Stimulated activated CD8-positive, alpha-beta memory T cell treated with anti-CD3 and anti-CD28 coated beads, Interleukin-12 subunit alpha, Interleukin-12 subunit beta, amount 100 ng/mL, for 24 hours (primary cell): ENCODE data around the gene SLC35A5.
"Not testable (repeated sequence)": the region's sequence is repeated elsewhere in the genome, so short reads cannot be mapped to it uniquely, and the experiment has no call there.

Experiments used
- DNase-seq: peaks from one replicate; pipeline ENCODE4 v3.0.0-alpha.2; 2020; ENCODE audit errors: extremely low read depth

The SLC35A5 gene, protein sequence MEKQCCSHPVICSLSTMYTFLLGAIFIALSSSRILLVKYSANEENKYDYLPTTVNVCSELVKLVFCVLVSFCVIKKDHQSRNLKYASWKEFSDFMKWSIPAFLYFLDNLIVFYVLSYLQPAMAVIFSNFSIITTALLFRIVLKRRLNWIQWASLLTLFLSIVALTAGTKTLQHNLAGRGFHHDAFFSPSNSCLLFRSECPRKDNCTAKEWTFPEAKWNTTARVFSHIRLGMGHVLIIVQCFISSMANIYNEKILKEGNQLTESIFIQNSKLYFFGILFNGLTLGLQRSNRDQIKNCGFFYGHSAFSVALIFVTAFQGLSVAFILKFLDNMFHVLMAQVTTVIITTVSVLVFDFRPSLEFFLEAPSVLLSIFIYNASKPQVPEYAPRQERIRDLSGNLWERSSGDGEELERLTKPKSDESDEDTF

DNA sequence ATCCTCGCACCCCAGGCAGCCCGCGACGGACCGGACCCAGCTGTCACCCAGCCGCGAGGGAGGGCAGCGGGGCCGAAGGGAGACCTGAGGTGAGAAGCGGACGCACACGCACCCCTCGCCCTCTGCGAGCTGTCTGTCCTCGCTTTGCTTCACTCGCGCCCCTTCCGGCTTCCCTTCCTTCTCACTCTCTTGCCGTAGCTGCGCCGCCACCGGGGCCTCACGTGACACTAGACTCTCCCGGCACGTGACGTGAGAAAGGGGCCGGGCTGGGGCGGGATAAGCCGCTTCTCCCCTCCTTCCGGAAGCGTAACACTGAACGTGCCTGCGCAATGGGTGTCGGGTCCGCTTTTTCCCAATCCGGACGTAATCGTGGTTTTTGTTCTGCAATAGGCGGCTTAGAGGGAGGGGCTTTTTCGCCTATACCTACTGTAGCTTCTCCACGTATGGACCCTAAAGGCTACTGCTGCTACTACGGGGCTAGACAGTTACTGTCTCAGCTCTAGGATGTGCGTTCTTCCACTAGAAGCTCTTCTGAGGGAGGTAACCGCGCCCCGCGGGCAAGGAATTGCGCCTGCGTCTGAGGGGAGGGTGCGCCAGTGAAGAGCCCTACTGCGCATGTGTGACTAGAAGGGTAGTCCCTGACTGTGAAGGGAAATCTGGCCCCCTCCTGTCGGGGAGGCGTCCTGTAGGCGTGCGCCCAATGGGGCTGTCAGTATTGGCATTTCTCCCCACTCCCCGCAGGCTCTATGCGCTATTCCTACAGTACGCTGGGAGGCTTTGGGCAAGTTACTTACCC, at the start of gene SLC35A5, which contains the start of gene ATG3:
Gene SLC35A5 (plus strand): TSS at position 312 of the 796 bp plus-strand sequence. CDS start 1,359 bp downstream, outside the sequence.
Gene ATG3 (minus strand): TSS at position 229 of the 796 bp plus-strand sequence. CDS start 434 bp downstream, outside the sequence.
- DNase-seq: peak; percentile 95

DNA sequence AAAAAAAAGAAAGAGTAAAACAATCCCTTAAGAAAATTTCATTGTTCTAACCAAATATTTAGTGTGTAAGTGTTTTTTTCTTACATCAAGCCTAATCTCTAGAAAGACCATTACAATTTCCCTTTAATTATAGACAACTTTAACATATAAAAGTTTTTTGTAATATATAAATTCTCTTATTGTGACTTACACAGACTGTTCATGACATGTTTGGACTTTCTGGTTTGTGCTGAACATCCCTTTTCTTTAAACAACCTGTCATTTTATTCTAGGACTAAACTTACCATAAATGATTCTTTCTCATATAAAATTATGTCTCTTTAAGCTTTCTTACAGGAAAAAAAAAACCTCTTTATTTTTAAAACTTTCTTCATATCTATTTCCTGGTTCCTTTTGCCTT, 49.5 kb upstream of the SLC35A5 start:
- DNase-seq: no peak

DNA sequence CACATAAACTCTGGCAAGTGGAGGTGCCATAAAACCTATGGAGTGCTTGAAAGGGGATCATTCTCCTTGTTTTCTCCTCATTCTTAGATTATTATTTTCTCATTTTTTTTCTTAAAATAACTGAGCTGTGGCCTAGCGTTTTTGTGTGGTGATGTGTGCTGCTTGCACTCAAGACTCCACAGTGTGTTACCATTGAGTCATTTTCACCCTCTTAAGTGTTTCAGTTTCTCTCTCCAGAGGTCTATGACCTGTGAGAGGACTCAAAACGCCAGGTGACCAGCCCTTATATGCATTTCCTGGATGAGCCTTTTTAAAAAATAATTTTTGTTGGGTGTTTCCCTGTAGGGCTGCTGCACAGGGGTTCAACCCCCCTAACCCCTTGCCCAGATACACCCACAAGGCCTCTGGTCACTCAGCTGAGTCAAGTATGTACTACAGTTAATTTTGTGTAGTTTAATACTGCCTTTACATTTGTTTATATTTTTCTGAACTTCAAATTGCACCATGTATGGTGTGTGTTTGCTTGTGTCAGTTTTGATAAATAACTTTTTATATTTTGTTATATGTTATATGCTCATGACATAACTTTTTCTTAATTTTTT, 47.2 kb upstream of the SLC35A5 start:
- no peak for DNase-seq

DNA sequence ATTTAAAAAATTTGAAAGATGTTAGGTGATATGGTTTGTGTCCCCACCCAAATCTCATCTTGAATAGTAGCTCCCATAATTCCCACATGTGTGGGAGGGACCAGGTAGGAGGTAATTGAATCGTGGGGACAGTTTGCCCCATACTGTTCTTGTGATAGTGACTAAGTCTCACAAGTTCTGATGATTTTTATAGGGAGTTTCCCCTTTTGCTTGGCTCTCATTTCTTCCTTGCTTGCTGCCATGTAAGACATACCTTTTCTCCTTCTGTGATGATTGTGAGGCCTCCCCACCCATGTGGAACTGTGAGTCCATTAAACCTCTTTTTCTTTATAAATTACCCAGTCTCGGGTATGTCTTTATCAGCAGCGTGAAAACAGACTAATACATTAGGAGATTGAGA, 42.9 kb upstream of the SLC35A5 start:
- DNase-seq: not testable (repeated sequence)

DNA sequence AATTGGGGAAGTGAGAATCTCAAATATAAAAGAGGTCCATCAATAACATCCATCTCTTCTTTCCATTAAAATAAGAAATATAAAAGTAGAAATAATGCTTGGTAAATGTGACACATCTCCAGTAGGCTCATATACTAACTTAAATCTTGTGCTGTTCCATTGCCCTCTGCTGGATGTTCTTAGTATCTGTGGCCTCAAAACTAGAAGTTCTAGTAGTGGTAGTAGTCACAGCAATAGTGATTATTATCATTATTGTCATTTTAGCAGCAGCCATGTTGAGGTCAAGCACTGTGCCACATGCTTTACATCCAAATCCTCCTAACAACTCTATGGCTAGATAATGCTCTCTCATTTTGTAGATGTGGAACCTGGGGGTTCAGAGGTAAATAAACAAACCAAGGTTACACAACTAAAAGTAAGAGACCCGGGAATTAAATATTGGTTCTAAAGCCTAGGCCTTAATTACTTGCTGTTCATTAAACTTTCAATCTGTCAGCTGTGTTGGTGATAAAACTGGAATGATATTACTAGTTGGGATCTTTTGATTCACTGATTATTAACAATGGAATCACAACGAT, 42.3 kb upstream of the SLC35A5 start:
- no peak for DNase-seq

DNA sequence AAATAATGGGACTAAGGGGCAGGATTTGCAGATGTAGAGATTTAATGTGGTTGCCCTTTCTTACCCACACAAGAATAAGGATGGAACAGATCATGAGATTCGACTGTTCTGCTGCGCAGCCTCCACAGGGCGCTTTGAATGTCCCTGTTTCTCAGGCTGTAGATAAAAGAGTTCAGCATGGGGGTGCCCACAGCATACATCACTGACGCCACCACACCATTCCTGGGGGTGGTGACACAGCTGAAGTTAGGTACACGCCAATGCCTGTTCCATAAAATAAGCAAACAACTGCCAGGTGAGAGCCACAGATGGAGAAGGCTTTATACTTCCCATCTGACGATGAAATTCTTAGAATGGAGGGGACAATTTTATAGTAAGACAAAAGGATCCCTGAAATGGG, 37.7 kb upstream of the SLC35A5 start:
- DNase-seq: not testable (repeated sequence)

DNA sequence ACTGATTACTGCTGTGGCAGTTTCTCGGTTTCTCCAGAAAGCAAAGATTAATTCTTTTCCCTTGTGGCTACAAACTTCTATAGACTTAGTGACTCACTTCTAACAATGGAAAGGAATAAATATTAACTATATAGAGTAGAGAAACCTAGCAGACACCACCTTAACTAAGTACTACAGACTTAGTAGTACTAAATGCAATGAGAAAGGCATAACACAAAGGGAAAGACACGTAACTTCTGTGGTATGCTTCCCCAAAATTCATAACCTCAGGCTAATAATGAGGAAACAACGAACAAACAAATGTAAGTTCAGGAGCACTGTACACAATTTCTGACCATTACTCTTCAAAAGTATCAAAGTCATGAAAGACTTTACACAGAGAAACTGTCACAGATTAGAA, 31.3 kb upstream of the SLC35A5 start:
- DNase-seq: no peak

DNA sequence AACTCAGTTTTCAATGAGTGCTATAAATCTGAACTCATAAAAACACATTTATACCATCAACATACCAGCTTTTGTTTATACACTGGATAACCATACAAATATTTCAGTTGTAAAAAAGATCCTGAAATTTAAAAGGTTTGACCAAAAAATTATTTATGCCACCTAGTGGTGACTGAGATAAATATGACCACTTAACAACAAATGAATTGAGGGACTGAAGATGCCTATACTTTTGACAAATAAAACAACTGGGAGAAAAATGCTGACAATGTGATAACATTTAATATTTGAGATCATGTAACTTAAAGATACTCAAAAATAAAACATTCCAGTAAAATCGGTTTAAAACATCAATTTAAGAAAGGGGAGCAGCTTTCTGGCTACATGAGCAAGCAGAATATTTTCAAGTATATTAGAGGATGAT, 30.5 kb upstream of the SLC35A5 start:
- no peak for DNase-seq

DNA sequence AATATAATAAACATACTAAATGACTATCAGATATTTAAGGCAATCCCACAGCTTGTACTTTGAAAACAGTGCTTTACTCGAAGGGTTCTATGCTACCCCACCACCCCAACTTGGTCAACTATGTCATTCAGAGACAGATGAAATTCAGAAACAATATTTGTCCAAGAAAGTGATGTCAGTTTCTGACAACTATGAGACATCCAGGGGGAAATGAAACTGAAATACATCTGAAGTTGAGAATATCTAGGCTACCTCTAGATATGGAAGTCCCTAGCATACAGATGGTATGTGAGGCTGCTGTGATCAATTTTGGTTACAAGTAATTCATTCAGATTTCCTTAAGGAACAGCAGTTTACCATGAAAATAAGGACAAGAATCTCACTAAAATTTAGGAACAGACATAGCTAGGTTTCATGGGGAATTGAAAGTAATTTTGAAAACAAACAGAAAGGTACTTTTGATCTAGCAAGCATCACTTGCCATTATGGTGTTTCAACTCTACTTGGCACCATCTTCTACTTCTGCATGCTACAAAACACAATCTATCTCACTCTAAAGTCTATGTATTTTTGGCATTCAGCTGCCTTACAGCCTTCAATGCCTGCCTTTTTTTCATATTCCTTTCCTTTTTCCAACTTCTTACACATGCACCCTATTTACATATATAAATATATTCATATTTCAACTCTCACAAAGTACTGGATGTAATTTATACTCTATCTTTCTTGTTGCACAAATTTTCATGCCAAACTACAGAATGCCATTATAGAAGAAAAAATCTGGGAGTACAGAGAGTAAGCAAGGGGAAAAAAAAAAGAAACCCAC, 21.8 kb upstream of the SLC35A5 start:
- no peak for DNase-seq

DNA sequence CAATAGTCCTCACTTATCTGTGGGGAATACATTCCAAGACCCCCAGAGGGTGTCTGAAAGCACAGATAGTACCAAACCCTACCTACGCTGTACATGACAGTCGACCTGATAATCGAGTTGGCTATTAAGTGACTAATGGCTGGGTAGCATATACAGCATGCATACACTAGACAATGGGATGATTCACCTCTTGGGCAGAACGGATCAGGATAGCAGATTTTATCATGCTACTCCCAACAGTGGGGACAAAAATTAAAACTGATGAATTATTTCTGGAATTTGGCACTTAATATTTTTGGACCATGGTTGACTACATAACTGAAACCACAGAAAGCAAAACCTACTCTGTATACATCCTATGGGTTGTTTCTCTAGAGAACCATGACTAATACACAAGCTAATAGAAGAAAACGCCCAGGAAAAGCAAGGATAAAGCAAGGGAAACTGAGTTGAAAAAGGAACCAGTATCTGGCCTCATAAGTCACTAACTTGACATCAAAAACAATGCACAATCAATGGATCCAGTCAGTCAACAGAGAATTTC, 15.6 kb upstream of the SLC35A5 start:
- no peak for DNase-seq

DNA sequence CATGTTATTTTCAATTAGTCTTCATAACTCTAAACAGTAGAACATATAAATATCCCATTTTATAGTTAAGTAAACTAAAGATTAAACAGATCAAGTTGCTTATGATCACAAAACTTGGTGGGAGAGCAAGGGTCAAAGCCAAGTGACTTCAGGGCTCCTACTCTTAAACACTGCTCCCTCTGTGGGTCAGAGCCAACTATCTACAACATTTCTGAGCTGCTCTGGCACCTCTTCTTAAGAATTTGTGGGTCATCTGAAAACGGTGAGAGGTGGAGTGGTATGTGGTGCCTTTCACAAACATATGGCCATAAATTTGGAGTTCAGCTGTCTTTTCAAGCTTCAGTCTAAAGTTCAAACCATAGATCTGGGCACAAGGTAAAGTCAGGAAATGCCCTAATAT, 11.0 kb upstream of the SLC35A5 start:
- no peak for DNase-seq

DNA sequence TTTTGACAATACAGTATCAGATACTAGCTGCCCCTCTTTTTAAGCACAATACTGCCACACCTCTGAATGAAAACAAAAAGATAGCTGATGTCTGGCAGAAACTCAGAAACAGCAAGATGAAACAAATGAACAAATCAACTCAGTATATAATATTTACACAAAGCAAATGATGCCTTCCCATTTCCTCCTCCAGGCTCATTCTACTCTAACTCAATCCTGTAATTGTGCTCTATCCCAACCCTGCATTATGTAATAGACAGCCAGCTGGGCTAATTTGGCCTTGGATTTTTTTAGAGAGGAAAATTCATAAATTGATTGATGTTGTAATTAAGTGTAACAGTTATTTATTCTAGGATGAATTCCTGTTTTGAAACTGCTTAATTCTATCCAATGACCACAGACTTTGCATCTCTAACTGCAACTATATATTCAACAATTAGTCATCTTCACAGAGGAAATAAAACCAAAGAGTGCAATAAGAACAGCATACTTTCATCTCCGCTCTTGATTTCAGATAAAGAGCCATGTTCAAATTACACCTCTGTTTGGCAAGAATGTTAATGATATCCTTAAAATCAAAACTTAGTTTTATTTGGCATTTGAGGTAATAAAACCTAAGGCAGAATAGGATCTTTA, 6.2 kb upstream of the SLC35A5 start:
- no peak for DNase-seq

DNA sequence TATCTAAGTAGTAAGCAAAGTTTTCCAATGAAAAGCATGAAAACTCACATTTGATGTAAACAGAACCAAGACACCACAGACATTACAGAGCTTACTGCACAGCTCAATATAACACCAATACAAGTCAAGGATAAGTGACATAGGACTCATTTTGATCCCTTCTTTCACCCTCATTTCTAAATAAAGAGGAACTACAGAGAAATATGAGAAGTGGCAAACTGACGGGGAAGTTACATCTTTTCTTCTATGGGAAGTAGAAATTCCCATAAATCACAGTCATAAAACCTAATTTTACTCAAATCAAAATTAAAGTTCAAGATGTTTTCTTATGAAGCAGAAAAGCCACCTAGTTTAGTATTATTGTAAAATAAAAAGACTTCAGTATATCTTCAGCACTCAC, 3.9 kb upstream of the SLC35A5 start:
- DNase-seq: no peak

DNA sequence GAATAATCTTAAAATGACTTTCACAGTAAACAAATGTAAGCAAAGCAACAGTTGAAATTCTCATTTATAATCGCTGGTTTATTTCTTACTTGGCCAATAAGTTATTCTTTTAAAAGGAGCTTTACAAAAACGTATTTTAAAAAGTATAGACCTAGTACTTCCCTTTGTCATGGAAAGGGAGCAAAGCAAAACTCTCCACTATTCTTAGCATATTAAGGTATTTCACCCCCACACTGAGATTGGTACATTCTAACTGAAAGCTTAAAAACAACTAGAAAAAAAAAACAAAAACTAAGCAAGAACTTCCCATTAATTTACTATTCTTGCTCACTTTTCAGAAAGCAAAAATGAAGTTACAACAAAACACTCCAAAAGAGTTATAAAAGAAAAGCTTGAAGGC, 1.5 kb upstream of the SLC35A5 start:
- no peak for DNase-seq

DNA sequence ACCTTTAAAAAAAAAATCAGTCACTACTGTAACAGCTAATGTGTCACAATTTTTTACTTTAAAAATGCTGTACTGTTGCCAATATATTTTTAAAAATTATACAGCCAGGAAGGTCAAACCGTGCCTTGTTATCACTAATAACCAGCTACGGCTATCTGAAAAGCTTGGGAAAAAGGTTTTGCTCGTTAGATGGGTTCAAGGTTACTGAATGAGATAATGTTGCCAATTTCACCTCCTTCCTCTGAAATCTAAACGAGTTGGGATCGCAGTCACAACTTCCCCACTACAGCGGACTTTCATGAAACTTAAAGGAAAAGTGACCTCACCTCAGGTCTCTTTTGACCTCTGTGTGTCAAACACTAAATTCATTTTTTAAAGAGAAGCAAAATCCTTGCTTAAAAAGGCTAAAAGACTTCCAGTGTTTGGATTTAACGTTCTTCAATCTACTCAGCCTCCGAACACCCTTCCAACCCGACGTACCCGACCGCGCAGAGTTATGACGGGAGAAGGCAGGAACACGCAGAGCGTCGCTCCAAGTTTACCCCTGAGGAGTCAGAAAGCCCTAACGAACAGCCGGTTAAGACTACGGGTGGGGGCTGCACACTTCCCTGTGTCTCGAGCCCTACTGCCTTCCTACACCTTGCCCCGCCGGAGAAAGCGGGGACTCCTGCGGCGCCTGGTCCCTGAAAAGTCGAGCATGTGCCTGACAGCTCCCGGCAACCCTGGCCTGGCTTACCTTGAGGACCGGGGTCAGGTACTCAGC, 943 bp upstream of the SLC35A5 start:
- DNase-seq: no peak

DNA sequence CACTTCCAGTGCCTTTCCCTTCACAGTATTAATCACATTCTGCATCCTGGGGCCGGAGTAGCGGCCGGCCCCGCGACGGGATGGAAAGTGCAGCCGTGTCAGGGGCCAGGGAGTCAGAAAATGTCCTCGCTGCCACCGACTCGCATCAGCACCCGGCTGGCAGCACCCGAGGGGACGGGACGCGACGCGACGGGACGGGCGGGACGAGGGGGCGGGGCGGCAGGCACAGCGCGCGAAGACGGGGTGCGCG, 436 bp upstream of the SLC35A5 start:
- no peak for DNase-seq

DNA sequence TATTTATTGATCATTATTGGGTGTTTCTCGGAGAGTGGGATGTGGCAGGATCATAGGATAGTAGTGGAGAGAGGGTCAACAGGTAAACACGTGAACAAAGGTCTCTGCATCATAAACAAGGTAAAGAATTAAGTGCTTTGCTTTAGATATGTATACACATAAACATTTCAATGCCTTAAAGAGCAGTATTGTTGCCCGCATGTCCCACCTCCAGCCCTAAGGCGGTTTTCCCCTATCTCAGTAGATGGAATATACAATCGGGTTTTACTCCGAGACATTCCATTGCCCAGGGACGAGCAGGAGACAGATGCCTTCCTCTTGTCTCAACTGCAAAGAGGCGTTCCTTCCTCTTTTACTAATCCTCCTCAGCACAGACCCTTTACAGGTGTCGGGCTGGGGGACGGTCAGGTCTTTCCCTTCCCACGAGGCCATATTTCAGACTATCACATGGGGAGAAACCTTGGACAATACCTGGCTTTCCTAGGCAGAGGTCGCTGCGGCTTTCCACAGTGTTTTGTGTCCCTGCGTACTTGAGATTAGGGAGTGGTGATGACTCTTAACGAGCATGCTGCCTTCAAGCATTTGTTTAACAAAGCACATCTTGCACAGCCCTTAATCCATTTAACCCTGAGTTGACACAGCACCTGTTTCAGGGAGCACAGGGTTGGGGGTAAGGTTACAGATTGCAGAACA, 2.5 kb downstream of the SLC35A5 start:
- not testable (repeated sequence) for DNase-seq

DNA sequence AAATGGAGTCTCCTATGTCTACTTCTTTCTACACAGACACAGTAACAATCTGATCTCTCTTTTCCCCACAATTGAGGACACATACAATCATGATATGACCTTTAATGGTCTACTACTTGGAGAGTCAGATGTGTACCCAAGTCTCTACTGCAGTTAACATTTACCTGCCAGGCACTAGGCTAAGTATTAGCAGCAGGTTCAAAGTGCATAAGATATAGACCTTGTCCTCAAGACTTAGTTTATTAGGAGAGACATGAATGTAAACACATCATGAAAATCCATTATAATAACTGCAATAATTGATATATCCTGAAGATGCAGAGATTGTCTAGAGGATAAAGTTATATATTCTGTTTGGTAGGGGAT, 3.1 kb downstream of the SLC35A5 start:
- DNase-seq: no peak

DNA sequence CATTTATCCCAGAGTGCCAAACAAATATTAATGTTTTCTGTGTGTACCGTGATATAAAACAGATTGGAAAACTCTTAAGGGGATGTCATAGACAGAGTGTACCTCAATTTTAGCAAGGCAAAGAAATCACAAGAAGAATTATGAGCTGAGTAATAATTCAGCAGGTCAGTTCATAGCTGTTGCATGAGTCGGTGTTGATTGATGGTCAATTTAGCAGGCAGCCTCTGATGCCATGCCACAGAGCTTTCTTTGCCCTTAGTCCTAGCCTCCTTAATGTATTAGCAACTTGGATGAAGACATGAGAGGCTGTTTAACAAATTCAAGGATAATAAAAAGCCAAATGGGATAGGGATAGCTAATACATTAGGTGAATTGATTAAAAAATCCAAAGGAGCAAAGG, 6.8 kb downstream of the SLC35A5 start:
- DNase-seq: no peak
